ENCODE results near the gene RPRD1B.
"Not testable (repeated sequence)": the region's sequence is repeated elsewhere in the genome, so short reads cannot be mapped to it uniquely, and the experiment has no call there.

The RPRD1B gene

DNA sequence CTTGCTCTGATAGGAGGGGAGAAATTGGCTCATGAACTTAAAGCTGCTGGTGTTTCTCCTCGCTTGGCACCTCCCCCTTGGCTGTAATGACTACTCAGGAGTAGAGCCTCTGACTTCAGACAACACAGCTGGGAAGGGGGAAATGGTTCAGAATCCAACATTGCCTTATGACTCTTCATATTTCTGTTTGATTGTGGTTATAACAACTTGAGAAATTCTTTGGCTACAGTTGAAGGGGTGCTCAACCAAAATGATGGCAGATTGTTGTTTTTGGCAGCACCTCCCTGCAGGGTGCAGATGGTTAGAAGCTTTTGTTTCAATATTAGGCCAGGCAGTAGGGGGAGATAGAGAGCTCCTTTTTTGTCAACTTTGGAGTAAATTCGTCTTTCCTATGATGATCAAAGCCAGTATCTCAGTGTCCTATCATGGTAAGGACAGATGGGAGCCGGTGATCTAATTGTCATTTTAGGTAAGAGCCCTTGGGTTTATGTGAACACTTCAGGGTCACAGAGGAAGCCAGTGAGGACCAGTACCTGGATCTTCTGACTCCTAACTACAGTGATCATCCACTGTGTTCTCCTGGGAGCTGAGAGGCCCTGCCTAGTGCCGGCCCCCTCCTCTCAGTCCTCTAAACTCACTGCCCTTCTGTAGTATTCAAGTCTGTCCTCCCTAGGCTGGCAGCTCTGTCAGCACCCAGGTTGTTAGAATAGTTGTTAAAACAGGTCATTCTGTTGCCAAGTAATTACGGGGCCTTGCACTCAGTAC lies 39.9 kb downstream of the RPRD1B start:
- DNase-seq (ENCODE audit: low spot score), result peak; percentile 12

DNA sequence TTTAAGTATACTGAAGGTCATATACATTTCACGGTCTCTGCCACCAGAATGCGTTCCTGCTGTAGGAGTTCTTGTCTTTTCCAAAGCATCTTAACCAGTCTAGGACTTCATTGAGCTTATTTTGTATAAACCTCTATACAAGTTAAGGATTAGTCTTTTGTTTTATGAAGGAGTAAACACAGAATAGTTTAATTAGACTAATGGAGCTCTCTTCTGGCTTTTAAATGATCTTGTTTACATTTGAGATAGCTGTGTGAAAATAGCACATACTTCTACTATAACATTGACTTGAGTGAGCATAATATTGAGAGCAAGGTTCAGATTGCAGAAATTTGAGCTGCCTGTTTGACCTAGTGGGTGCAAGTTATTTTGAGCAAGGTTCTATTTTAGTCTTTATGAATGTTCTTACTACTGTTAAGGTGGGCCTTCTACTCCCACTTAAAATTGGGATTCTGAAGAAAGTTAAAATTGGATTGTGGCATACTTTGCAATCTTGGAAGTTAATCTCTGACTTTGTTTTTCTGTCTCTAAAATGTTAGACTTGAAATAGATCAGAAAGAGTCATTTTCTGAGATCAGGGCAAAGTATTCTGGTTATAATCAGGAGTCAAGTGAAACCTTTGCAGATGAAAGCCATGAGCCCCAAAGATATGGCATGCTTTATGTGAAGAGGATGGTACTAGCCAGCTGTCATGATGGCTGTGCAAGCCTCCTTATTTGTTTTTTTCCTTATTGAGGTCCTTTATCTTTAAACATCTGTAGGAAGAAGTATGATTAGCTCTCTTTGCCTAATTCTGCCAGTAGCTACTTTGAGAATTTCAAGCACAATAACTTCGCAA lies 41.8 kb downstream of the RPRD1B start:
- no peak for DNase-seq (ENCODE audit: low spot score)

DNA sequence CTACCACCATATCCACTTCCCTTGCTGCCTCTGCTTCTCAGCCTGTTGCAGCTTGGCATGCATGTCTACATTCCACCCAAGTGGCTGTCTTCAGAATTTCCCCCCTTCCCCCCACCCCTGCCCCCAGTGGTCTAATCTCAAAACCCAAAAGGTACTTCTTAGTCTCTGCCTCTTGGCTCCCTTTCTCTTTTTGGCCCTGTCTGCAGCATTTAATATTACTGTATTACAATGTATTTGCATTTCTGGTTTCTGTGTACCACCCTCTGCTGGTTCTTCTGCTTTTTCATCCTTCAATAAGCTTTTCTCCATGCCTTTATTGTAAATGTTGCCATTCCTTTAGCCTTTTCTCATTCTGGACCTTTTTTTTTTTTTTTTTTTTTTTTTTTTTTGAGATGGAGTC lies 43.0 kb downstream of the RPRD1B start:
- DNase-seq (ENCODE audit: low spot score), result no peak

DNA sequence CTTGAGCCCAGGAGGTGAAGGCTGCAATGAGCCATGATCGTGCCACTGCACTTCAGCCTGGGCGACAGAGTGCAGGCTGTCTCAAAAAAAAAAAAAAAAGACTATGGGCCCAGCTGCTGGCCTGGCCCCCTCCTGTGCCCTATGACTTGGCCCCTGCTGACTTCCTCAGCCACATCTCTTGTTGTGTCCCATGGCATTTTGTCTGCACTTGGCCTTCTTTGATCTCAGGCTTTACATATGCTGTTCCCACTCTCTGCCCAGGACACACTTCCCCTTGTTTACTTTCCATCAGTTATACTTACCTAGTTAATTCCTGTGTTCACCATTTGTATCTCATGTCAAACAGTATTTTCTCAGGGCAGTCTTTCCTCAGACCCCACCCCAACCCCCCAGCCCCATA lies 44.5 kb downstream of the RPRD1B start:
- no peak for DNase-seq (ENCODE audit: low spot score)

DNA sequence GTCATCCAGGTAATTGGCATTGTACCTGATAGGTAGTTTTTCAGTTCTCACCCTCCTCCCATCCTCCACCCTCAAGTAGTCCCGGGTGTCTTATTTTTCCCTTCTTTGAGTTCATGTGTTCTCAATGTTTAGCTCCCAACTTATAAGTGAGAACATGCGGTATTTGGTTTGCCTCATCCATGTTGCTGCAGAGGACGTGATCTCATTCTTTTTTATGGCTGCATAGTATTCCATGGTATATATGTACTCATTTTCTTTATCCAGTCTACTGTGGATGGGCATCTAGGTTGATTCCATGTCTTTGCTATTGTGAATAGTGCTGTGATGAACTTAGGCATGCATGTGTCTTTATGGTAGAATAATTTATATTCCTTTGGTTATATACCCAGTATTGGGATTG lies 45.8 kb downstream of the RPRD1B start:
- no peak for DNase-seq (ENCODE audit: low spot score)

DNA sequence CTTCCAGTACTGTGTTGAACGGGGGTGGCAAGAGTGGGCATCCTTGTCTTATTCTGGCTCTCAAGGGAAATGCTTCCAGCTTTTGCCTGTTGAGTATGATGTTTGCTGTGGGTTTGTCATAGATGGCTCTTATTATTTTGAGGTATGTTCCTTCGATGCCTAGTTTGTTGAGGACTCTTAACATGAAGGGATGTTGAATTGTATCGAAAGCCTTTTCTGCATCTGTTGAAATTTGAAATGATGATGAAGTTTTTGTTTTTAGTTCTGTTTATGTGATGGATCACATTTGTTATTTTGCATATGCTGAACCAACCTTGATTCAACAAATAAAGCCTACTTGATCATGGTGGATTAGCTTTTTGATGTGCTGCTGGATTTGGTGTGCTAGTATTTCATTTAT lies 48.0 kb downstream of the RPRD1B start:
- no peak for DNase-seq (ENCODE audit: low spot score)

DNA sequence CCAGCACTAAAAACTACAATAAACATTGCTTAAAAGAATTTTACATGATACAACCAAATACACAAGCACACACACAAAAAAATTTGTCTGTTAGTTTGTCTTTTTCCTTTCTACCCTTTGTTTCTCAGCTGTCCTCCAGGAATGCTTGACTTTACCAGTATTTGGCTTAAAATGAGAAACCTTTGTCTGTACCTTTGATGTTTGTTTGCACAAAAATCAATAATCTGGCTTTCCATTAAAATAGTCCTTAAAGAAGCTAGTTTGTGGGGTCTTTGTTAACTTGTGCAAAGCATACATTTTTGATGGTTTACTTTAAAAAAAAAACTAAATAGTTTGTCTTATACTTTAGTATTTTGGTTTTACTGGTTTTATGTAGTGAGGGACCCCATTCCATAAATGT lies 49.3 kb downstream of the RPRD1B start:
- no peak for DNase-seq (ENCODE audit: low spot score)

DNA sequence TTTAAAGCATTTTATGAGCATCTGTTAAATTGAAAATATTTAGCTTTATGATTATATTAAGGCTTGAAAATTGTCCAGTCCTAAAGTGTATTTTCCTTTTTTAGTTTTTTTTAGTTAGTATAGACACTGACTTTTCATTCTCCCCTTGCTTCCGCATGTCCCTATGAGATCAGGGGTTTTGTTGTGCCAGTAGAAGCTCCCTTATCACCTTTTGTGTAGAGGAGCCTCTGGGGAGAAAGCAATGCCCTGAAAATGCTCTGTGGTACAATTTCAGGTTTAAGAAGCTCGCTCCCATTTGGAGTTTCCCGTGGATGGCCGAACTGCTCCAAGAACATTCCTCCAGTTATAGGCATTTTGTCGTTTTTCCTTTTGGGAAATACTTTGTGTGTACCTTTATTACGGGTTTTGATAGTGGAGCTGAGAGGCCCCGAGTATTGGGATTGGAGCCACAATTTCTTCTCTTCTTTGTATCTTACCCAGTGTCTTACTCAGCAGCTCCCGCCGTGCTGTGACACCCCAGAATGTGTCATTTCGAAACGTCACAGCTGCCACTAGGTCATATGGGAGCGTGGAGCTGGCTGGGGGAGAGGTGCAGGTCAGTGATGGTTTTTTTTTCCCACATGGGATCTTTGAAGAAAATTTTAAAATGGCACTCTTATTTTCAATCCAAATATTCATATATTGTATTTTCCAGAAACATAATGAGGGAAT lies 49.9 kb downstream of the RPRD1B start:
- no peak for DNase-seq (ENCODE audit: low spot score)

DNA sequence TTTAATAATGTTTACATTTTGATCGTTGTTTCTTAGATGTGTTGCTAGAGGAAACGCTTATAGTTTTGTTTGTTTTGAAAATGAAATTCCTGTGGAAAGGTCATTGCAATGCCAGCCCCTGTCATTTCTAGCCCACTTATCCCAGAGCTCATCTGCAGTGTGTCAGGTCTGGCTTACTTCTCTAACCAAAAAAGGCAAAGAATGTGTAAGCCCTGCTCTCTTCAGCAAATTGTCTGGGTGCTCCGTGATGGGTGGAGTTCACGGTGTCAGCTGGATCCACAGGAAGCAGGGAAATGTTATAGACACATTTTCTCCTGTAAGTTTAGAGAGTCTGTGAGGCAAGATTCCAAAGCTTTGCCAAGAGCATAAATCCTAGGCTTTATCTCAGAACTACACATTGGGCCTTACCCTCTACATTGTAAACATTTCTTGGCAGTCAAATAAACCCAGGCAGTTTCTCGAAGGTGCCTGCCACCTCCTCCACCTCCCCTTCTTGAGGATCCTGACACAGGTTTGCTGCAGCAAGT lies 50.9 kb downstream of the RPRD1B start:
- no peak for DNase-seq (ENCODE audit: low spot score)

DNA sequence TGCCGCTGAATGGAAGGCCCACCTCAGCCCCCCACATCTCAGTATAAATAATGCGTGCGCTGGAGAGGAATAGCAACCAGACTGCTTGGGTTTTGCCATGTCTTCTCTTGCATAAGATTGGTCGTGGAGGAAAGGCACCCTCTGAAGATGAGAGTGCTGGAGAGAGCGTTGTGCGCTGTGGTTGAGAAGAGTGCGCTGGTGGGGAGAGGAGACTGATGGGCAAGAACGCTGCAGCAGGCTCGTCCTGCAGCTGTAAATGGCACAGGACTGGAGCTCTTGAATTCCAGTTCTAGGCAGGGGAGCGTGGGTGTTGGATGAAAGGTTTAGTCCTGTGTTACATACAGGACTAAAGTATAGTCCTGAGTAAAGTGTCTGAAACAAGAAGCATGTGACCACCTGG lies 51.5 kb downstream of the RPRD1B start:
- no peak for DNase-seq (ENCODE audit: low spot score)

DNA sequence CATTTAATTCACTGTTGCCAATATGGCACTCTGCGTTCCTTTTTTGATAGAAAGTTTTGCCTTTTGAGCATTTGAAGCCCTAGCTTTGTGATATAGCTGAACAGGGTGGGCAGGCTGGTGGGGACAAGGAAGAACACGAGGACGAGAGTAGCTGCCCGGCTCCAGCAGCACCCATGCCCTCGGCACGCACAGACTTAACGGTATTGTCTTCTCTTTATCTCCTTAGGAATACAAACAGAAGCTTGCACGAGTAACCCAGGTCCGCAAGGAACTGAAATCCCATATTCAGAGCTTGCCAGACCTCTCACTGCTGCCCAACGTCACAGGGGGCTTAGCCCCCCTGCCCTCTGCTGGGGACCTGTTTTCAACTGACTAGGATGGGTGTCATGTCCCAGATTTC lies 56.0 kb downstream of the RPRD1B start:
- DNase-seq (ENCODE audit: low spot score), result no peak

DNA sequence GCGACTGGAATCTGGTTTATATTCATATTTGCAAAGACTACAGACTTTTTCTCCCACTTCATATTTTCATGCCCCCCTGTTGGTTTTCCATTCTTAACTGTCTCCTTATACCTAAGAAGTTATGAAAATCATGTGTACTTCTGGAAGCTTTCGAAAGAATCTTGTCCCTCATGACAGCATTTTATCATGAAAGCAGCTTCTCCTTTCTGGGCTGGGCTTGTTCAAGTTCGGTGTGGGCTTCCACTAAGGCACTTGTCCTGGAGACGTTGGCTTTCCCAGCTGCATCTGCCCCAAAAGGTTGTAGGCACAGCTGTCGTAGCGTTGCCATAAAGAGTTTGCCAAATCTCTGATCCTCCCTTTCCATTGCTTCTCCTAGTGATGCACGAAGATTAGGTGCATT lies 56.5 kb downstream of the RPRD1B start:
- no peak for DNase-seq (ENCODE audit: low spot score)

DNA sequence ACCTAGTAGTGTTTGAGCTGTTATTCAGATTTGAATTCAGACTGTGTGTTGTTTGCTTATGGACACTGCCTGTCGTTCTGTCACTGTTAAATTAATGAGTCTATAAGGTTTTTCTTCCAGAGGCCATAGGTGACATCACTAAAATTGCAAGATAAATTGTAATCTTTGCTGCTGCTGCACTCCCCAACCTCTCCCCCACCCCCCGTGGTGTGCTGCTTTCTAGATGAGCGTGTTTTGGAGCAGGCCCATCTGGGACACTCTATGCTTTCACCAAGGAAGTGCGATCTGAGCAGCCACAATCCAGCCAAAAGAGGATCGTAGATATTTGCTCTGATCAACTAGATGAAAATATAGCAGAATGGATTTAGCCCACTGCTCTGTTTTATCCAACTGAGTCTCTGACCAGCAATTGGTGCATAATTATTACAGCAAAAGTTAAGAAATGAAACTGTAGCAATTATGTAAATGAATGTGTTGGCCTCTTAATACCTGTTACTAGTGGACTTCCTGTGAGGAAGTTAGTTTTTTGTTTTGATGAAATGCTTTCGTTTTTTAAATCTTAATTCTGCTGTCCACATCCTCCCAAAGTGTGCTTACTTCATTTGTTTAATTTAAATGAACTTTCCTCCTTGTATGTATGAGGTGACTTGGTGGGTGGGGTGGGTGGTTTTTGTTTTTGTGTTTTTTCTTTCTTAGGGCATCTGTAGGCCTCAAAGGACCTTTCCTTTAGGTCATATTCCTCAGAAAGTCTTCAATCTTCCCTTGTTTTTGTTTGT lies 58.1 kb downstream of the RPRD1B start:
- no peak for DNase-seq (ENCODE audit: low spot score)

DNA sequence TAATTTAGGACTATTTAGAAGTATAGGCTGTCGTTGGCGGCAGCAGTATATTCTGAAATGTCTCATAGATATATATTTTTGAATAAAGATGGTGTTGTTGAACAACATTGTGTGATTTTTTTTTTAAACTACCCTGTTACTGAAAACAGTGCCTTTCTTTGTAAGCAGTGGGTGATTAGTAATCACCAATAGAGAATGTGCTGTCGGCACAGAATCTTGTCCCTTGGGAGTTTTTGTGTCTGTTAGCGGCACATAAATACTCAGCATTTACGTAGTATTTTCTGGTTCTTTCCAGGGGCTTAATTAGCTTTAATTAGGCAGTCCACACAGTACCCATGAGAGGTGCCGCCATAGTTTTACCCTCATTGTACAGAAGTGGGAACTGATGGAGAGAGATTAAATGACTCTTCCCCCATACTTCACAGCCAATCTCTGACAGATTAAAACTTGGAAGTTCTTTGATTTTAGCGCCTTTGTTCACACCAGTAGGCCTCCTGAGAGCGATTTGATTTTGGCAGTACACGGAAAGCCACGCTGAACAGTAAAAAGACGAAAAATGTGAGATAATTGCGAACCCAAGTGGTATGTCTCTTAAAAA lies 58.8 kb downstream of the RPRD1B start:
- DNase-seq (ENCODE audit: low spot score), result no peak

DNA sequence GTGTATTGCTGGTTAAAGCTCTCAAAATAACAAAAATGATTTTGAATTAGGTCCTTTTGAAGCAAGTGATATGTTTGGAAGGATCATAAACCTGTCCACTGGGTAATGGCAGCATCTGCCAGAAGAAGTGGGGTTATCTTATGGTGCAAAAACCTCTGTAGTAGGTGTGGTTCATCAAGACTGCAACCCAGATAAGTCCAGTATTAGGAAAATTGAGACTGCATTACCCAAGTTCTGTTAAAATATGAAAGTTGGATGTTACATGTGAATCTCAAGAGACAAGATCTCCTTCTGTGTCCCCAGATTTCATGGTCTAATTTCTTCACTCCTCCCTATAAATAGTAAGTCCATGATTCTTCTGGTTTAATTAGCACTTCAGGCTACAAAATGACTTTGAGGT lies 59.4 kb downstream of the RPRD1B start:
- DNase-seq (ENCODE audit: low spot score), result no peak

DNA sequence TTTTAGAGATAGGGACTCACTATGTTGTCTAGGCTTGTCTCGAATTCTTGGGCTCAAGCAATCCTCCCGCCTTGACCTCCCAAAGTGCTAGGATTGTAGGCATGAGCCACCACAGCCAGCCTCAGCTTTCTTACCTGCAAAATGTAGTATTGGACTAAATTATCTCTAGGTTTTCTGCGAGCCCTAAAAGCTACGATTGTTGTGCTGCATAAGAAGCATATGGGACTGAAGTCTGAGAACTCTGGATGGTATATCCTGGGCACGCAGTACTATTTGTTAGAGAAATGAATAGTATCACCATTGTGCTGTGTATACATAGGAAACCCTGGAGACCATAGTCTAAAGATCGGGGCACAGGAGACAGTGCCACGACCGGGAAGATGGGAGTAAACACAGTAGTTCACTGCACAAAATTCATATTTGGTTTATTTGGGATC lies 60.1 kb downstream of the RPRD1B start:
- DNase-seq (ENCODE audit: low spot score), result no peak

DNA sequence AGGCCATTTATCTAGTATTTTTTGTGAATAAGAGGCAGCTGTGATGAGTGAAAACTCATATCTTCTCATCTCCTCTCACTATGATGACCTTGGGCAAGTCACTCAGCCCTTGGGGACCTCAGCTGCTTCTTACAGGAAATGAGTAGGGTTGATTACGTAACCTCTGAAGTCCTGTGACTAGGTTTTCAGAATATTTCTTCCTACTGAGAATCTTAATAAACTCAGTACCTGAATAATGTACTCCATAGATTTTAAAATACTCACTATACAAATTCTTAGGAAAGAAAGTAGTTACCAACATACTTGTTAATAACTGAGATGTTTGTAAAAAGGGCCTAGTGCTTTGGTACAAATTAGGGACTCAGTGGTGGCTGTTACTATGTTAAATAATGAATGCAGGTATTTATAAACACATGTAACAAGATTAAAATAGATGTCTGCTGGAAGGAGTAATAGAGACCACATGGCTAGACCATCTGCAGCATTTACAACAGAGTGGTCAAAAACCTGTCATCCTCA lies 60.9 kb downstream of the RPRD1B start:
- peak; percentile 14 for DNase-seq (ENCODE audit: low spot score)

DNA sequence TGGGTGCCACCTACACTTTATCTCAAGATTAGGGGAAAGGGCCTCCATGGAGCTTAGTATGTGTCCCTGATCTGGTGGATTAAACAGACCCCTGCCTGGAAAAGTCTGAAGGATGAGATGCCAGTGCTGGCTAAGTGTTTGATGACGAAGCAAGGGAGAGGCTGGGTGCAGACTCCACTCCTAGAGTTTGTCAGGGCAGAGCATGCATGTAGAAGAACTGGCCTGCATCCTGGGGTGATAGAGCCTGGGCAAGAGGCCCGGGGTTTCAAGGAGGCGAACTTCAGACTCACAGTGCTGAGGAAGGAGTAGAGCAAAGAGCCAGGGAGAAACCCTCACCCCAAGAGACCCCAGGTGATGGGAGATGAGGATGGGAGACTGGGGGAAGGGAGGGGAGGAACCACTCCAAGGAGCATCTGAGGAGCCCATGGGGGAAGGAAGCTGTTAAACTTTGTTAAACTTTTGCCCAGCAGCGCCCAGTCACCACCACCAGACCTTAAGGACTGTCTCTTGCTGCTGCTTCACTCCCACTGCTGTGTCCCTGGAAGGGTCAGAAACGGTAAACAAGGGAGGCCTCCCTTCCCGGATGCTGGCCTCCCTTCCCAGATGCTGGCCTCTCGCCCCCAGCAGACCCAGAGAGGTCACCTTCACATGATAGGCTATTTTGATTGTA lies 61.6 kb downstream of the RPRD1B start:
- DNase-seq (ENCODE audit: low spot score), result no peak

DNA sequence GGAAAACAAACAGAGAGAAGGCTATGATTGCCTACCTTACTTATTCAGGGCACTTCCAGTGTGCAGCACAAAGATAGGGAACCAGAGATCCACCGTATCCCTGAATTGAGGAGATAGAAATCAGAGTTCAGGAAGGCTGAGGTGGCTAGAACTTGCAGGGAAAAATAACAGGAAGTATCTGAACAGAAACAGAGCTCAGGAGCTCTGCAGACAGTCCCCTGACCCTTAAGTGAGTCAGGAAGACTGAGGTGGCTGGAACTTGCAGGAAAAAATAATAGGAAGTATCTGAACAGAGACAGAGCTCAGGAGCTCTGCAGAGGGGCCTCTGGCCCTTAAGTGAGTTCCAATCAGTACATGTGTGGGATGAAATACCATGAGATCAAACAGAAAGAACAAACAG lies 65.4 kb downstream of the RPRD1B start:
- no peak for DNase-seq (ENCODE audit: low spot score)

DNA sequence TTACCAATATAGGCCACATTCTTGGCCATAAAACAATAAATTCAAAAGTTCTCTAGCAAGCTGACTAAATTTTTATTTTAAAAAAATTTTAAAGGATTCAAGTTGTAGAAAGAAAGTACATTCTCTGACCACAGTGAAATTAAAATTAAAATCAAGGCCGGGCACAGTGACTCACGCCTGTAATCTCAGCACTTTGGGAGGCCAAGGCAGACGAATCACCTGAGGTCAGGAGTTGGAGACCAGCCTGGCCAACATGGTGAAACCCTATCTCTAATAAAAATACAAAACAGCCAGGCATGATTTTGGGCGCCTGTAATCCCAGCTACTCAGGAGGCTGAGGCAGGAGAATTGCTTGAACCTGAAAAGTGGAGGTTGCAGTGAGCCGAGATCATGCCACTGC lies 68.7 kb downstream of the RPRD1B start:
- not testable (repeated sequence) for DNase-seq (ENCODE audit: low spot score)

DNA sequence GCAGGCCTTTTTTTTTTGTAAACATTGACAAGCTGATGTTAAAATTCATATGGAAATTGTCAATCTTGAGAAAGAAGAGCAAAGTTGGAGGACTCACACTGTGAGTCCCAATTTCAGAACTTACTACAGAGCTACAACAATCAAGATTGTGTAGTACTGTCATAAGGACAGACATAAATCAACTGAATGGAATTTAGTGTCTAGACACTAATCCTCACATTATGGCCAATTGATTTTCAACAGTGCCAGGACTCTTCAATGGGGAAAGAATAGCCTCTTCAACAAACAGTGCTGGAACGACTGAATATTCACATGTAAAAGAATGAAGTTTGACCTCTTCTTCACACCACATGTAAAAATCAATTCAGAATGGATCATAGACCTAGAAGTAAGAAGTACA lies 70.7 kb downstream of the RPRD1B start:
- no peak for DNase-seq (ENCODE audit: low spot score)
